GM21423 (cell line): Measurements from ENCODE around the gene CIAO2A.
A peak's percentile ranks its signal among the peaks of the same experiment; 100 is the strongest.
"Not testable (repeated sequence)": the region's sequence is repeated elsewhere in the genome, so short reads cannot be mapped to it uniquely, and the experiment has no call there.

Experiments
- ATAC-seq: cut with Tn5 transposase; IDR thresholded peaks from one replicate; pipeline ENCODE4 v1.9.1; 2021; ENCODE audit warnings: mild to moderate bottlenecking, moderate library complexity; ENCODE audit not compliant: unreplicated experiment

The CIAO2A gene, protein sequence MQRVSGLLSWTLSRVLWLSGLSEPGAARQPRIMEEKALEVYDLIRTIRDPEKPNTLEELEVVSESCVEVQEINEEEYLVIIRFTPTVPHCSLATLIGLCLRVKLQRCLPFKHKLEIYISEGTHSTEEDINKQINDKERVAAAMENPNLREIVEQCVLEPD

DNA sequence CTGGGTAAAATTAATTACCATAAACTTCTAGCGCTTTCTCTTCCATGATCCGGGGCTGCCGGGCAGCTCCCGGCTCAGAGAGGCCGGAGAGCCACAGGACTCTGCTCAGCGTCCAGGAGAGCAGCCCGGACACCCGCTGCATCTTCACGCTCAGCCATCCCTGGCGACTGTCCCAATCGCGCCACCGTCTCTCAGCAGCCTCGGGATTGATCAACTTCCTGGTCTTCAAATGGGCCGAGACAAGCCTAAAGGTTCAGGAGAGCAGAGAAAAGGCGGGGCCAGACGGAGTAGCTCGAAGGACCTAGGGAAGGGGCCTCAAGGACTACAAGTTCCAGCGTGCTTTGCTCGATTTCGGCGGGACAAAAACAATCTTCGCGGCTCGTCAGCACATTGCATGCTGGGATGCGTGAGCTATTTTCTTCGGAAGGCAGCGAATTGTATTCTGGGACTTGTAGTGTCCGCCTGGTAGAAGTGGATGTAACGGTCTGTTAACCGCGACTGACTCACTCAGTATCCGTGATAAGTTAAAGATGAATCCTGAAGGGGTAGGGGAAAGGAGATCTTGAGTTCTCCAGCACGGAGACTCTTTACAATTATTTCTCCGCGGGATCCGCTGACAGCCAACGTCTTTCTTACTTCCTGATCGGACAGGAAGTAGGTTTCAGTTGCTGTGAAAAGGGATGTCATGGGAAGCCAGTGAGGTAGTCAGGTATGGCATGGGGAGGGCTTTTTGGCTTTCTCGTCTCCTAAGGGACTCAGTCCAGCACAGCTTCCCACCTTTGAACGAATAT lies at the start of gene CIAO2A:
Gene CIAO2A, minus strand, starts transcription at position 212 of the 791 bp plus-strand sequence. Its CDS starts 70 bp downstream, at position 142.
- ATAC-seq = peak; percentile 57

DNA sequence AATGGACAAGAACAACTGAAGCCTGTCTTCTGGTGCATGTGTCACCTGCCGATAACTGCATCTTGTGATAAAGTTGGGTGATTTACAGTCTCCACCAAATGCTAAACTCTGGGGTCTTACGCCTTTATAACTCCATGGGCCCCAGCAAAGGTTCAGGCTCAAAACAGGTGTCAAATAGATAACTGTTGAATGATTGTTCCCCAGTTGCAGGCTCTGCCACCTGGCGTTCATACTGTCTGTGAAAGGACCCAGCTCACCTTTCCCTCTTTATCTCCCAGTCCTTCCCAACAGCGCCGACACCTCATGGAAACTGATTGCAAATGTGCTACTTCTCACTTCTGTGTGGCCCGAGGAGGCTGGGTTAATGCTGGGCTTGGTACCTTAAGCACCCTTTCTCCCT lies 49.6 kb upstream of the CIAO2A start:
- ATAC-seq = no peak

DNA sequence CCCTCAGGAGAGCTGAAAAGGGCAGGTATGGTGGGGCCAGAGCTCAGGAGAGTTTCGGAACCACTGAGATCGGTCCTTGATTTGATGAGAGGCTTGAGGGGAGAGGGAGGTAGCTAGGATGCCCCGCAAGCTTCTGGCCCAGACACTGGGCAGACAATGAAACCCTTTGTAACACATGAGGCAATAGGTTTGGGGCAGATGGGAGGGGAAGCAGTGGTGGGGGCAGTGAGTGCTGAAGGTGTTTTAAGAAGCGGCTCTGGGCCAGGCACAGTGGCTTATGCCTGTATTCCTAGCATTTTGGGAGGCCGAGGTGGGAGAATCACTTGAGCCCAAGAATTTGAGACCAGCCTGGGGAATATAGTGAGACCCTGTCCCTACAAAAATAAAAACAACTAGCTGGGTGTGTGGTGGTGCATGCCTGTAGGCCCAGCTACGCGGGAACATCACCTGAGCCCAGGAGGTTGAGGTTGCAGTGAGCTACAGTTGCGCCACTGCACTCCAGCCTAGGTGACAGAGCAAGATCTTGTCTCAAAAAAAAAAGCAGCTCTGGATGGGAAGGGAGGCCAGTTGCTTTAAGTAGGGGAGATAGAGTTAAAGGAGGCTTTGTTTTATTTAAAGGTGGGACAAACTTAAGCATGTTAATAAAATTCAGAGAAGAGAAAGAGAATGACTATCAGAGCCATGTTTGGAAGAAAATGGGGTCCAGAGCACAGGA lies 48.3 kb upstream of the CIAO2A start:
- no peak for ATAC-seq

DNA sequence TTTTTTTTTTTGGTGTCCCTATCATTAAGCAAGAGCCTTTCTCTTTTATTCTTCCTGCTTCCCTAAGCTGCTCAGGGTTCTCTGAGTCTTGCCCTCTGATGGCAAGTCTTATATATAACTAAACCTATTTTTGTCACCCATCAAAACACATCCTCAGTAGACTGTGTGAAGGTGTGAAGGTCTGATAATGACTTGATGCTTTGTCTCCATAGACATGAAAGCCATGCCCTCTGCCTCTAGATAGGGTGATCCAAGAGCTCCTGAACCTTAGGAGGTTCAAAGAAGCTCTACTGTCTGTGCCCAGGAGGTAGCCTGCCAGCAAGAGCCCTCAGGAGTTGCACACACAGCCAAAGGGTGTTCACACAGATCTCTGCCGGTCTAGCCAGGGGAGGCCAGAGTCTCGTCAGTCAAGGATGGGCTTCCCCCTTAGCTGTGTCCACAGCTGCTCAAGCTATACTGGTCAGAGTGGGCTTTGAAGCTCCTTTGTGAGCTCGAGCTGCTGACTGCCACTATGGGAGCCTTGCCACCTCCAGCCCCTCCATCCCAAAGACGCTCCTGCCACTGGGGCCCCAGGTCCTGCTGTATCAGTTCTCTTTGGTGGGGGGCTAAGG lies 44.8 kb upstream of the CIAO2A start:
- no peak for ATAC-seq

DNA sequence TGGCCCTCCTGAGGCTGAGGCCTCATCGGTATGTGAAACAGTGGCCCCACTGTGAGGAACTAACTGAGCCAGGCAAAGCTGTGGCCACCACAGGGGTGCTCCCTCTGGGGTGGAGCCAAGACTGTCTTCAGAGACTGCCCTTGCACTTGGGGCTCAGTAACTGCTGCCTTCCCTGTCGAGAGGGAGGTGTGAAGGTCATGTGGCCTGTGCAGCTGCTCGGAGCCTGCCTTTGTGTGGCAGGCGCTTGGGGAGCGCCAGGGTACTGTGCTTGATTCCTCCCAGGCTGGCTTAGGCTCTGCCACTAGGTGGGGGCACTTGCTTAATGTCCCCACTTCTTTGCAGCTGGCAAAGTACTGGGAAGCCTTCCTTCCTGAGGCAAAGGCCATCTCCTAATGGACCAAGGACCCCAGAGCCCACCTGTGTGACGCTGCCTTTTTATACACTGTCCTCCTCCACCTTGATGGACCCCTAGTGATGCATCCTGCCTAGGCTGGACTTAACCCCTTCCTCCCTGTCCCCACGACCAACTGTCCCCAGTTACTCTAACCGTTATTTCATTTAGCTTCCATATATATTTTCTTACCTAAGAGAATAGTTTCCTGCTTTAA lies 43.7 kb upstream of the CIAO2A start:
- ATAC-seq = no peak

DNA sequence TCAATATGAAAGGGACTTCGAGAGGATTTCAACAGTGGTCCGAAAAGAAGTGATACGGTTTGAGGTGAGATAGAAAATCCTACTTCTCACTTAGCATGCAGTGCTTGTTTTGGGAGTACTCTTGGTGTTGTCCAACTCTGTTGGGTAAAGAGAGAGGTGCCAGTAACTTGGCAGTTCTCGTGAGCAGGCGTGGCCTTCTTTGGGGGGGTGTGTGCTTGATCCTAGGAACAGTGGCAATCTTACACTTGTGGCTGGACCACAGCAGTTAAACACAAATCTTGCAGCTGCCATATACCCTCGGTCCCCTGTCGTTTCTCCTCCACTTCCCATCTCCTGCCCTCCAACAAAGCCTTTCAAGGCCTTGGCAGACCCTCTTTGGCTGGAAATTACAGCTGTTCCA lies 42.7 kb upstream of the CIAO2A start:
- ATAC-seq = no peak

DNA sequence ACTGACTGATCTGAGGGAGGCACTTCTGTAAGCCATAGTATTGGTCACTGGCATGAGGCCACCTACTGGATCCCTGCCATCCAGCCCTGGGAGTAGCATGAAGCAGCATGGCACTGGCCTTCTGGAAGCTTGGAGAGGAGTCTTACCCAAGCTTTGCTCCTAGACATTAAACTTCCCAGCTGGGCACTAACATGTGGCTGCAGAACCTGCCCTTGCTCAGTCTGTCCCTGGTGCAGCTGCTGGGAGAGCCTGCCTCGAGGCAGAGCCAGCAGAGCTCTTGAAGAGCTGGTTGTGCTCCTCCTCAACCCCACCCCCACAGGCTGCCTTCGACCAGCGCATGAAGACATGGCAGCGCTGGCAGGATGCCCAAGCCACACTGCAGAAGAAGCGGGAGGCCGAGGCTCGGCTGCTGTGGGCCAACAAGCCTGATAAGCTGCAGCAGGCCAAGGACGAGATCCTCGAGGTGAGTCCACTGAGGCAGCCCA lies 40.7 kb upstream of the CIAO2A start:
- ATAC-seq = no peak

DNA sequence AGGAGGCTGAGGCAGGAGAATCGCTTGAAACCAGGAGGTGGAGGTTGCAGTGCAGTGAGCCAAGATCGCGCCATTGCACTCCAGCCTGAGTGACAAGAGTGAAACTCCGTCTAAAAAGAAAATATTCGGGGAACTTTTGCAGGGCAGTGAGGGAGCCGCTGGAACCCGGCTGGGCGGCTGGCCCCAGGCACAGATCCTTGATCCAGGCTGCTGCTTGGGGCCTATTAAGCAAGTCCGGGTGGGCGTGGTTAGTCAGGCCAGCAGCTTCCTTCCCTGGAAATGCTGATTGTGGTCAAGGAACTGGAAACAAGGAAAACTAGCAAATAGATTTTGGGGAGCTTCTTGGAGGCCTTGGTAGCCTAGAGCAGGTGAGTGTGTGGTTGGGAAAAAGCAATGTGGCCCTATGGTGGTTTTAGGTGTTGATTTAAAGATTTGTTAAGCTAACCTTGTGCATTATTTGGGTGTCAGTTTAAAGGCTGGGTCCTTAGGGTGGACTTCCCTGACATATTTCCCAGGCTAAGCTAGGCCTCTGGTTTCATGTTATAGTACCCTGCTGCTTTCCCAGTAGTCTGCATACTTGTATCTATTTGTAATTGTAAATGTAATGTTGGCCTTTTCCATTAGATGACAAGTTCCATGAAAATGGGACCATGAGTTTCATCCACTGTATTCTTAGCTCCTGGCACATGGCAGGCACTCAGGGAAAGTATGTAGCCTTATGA lies 40.1 kb upstream of the CIAO2A start:
- no peak for ATAC-seq

DNA sequence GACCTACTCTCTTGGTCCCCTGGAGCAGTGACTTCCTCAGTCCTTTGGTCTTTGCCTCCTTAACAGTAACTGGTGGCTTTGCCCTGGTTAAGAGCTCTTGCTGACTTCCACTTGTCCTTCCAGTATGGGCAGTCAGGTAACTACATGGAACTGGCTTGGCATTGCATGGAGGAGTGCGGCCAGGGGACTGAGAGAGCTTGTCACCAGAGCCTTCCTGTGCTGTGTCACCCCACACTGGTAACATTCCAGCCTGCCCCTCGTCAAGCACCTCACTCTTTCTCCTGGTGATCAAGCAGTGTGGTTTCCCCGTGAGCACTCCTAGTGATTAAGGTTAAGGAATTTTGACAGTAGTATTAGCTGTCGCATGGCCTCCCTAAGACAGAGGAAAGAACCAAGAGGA lies 38.6 kb upstream of the CIAO2A start:
- no peak for ATAC-seq

DNA sequence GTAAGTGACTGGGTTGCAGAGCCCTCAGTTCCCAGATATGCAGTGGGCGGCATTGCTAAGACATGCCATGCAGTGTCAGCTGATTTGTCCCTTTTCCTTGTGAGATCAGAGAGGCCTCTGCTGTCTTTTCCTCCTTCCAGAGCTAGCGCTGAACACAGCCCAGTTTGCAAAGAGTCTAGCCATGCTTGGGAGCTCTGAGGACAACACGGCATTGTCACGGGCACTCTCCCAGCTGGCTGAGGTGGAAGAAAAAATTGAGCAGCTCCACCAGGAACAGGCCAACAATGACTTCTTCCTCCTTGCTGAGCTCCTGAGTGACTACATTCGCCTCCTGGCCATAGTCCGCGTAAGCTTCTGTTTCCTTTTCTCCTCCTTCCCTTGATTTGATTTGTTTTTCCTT lies 37.9 kb upstream of the CIAO2A start:
- ATAC-seq = no peak

DNA sequence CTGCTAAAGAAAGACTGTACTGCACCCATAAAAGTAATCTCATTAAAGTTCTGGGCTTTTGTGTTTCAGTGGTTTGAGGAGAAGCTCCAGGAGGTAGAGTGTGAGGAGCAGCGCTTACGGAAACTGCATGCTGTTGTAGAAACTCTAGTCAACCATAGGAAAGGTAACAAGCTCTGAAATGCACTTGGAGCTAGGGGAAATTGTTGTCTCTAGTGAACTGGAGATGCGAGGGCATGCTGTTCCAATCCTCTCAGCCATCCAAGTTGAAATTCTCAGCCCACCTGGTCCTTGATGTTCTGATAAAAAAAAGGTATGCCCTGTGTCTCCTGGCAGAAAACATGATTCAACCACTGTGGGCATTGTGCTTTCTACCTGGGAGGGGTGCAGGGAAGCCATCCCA lies 36.5 kb upstream of the CIAO2A start:
- no peak for ATAC-seq

DNA sequence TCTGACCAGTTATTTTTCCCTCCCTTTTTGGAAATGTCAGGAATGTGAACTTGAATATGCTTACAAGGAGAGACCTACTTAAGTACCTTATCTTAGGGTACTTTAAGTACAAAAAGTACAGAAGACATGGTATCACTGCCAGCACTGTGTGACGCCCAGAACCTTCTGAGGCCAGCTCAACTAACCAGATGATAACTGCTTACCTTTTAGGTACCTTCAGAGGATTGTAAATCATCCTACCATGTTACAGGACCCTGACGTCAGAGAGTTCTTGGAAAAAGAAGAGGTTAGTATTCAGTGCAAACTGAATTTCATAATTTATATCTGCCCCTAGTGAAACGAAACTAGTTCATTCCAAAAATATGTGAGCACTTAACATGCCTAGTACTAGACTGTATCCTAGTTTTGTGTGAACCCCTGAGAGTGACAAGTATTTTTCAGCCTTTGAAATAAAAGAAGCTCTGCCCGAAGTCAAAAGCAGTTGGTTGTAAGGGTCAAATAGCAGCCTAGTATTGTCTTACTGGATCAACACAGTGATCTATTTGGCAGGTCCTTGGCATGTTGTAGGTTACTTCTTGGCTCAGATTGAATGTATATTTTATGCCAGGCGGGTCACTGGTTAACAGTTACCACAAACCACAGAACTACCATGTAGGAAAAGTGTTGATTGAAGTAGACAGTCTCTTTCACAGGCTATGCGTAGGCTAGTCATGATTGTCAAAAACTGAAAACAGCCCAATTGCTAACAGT lies 34.1 kb upstream of the CIAO2A start:
- ATAC-seq = no peak

DNA sequence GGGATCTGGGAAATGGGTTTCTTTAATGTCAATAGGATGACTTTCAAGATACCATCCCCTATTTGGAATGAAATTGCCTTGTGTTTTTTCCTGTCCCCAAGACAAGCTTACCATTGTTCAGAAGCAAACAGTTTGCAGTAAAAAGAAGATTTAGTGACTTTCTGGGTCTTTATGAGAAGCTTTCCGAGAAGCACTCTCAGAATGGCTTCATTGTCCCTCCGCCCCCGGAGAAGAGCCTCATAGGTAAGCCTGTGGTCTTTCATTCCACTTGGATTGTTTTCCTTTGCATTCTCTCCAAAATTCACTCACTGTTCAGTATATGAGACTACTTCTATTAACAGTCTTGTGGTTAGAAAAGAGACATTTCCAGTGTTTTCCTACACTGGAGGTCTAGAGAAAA lies 32.3 kb upstream of the CIAO2A start:
- ATAC-seq = no peak

DNA sequence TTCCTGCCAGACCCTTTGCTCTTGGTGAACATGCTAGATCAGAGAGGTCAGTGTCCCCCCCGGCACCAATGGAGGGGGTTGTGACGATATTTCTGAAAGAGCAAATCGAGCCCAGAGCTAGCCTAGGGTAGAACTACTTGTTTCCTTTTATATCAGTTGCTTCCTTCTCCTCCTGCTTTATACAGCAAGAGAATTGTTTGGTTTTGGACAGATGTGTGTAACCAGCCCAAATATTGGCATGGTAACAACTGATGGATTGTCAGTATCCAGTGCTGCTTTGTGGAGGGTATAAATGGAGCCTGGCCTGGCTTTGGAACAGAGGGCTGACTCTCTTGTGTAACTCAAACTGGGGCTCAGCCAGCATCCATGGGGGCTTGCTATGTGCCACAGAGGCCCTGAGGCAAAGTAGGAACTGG lies 29.3 kb upstream of the CIAO2A start:
- ATAC-seq = no peak

DNA sequence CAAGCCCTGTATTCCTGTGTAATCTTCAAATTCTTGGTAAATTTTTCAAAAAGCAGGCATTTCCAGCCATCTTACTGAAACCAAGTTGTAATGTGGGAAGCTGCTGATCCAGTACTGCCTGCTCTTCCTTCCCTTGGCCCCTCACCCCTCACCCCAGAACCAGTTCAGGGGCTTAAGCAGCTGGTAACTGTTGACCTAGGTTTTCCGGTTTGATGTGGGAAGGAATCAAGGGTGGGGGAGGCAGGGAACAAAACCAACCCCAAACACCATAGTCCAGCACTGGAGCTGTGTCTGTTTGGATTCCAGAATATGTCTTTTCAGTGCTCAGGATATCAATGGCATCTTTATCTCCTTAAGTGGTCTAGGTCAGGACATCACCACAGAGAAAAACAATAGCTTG lies 28.8 kb upstream of the CIAO2A start:
- ATAC-seq = no peak

DNA sequence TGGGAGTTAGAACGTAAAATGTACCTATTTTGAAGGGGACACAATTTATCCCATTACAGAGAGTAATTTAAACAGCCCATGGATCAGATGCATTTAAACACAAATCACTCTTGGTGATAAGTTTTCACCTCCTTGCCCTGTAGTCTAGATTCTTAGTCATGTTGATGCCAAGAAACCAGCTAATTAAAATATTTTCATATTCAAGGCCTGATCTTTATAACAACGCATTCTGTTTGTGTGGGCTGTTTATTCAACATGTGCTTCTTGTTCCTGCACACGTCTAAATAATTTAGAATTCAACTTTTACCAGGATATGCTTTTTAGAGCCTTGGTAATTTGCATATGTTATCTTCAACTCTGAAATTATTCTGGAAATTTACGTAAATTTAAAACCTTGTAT lies 28.0 kb upstream of the CIAO2A start:
- ATAC-seq = no peak

DNA sequence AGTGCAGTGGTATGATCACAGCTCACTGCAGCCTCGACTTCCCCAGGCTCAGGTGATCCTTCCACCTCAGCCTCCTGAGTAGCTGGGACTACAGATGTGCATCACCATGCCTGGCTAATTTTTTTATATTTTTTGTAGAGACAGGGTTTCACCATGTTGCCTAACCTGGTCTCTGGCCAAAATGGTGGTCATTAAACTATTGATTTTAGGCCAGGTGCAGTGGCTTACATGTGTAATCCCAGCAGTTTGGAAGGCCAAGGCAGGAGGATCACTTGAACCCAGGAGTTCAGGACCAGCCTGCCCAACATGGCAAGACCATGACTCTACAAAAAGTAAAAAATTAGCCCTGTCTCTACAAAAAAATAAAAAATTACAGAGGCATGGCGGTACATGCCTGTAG lies 26.7 kb upstream of the CIAO2A start:
- ATAC-seq = not testable (repeated sequence)

DNA sequence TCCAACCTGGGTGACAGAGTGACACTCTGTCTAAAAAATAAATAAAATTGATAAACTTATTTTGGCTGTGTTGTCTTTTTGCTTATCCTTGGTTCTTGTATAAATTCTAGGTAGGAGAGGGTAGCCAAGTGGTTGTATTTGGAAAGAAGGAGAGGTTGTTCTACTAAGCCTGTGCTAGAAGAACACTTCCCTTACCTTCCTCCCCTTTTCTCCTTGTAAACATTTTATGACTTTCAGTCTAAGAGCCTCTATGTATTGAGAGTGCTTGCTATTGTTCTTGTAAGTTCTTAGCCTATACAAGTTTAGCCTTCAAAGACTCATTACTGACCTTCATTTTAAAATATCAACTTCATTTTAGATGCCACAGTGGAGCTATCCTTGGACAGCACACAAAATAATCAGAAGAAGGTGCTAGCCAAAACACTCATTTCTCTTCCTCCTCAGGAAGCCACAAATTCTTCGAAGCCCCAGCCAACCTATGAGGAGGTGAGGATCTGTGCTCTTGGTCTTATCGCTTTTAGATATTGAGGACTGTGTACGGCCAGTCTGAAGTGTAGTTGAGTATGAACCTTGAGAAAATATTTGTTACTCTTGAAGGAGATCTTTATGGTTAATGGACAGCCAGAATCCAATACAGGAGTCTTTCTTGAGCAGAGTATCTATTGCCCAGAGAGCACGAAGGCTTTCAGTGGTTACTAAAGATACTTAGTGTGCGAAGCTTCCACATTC lies 24.3 kb upstream of the CIAO2A start:
- ATAC-seq = no peak

DNA sequence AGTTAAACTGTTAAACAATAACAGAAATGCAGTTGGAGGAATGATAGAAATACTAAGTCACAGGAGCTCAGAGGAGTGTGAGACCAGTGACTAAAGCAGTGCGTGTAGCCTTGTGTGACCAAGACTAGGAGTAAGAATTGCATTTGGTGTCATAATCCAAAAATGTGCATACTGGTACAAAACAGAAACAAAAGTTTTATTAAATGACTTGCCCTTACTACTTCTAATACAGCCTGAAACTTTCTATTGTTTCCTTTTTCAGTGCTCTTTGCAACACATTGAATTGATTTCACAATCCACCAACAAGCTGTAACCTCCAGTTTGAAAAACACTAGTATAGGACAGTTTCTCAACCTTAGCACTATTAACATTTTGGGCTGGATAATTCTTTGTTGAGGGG lies 19.3 kb upstream of the CIAO2A start:
- no peak for ATAC-seq
